ENCODE data around the gene SAMD14. TPM values are rescaled to one million over a fixed set of nuclear protein-coding genes. Genes with fewer than 3 reads are reported as not detected.

SAMD14 gene
- total and polyA plus RNA-seq, 5 donors = 2.4 to 4.0 (median 3.3) TPM

- Histone ChIP-seq H3K9me3 (ENCODE audit: control insufficient read depth, low read length) (no peaks in the 10 kb centered on the region), H3K27me3 (ENCODE audit: control insufficient read depth, insufficient read depth) (no peaks in the 10 kb centered on the region), H3K4me3 (ENCODE audit: low read length) (no peak overlapping the region), H3K27ac (ENCODE audit: low read length) (peak overlapping the region; percentile 81), H3K4me1 (ENCODE audit: control insufficient read depth, insufficient read depth, low read length) (peaks cover 5% of the 10 kb centered on the region)
- intact Hi-C loops (cut with DNase I) = no loop called here
- DNase-seq (peak in 2 of 3 donors; percentile 82 to 84), ATAC-seq (peak; percentile 62 to 75)
- 45% methylated on average over 17 of the region's 17 CpGs for WGBS
Measured at GRCh38 chr17:50101346-50102163, 28.4 kb downstream of the SAMD14 start.

GRCh38 chr17:50100921-50101345 is 29.0 kb downstream of the SAMD14 start:
- intact Hi-C loops (cut with DNase I) = no loop called here
- H3K27ac ChIP-seq (ENCODE audit: low read length) = peak overlapping the region; percentile 78
- 55% methylated on average over 15 of the region's 15 CpGs for WGBS

GRCh38 chr17:50100480-50100883 is 29.5 kb downstream of the SAMD14 start:
- H3K27me3 ChIP-seq (ENCODE audit: control insufficient read depth, insufficient read depth) = no peaks in the 10 kb centered on the region
- WGBS = 70% methylated on average over 5 of the region's 5 CpGs
- no peak for DNase-seq
- ATAC-seq = no peak
- H3K9me3 ChIP-seq (ENCODE audit: control insufficient read depth, low read length) = no peaks in the 10 kb centered on the region
- H3K27ac ChIP-seq (ENCODE audit: low read length) = peak overlapping the region; percentile 78
- intact Hi-C loops (cut with DNase I) = no loop called here
- no peak overlapping the region for H3K4me3 ChIP-seq (ENCODE audit: low read length)
- H3K4me1 ChIP-seq (ENCODE audit: control insufficient read depth, insufficient read depth, low read length) = peaks cover 5% of the 10 kb centered on the region

More at GRCh38 chr17:50100921-50101345, 29.0 kb downstream of the SAMD14 start:
- no peak for DNase-seq
- Histone ChIP-seq H3K4me3 (ENCODE audit: low read length) (no peak overlapping the region), H3K4me1 (ENCODE audit: control insufficient read depth, insufficient read depth, low read length) (peaks cover 5% of the 10 kb centered on the region), H3K9me3 (ENCODE audit: control insufficient read depth, low read length) (no peaks in the 10 kb centered on the region), H3K27me3 (ENCODE audit: control insufficient read depth, insufficient read depth) (no peaks in the 10 kb centered on the region)
- peak; percentile 10 to 20 for ATAC-seq

GRCh38 chr17:50099003-50099402 is 31.0 kb downstream of the SAMD14 start:
- H3K9me3 ChIP-seq (ENCODE audit: control insufficient read depth, low read length) = no peaks in the 10 kb centered on the region

DNA sequence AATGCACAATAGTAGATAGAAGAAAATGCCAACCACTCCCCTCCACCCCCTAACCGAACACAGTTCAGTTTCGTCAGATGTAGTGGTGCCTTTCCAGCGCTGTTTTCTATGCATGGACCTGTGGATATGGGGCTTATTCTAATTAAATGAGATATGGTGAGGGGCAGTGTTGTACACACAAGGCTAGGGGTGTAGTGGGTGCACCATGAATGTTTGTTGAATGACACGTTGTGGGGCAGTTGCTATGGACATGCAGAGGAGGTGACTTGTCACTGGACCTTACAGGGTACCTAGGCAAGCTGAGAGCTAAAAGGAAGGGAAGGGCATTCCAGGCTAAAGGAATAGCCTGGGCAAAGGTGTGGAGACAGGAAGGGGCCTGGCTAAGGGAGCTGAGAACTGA is 31.4 kb downstream of the SAMD14 start:
- no peak for ATAC-seq

More at GRCh38 chr17:50099003-50099402, 31.0 kb downstream of the SAMD14 start:
- H3K27ac ChIP-seq (ENCODE audit: low read length) = peak overlapping the region; percentile 16
- no peak overlapping the region for H3K4me3 ChIP-seq (ENCODE audit: low read length)
- ATAC-seq (no peak), DNase-seq (peak in 1 of 3 donors; percentile 13)
- 57% methylated on average over 5 of the region's 5 CpGs for WGBS
- intact Hi-C loops (cut with DNase I) = loop anchor here (5.0 to 10.0 kb wide), 3 partner anchors 56 to 196 kb away; partner anchors contain the start of gene PPP1R9B (in 1 of the 4)
- peaks cover 5% of the 10 kb centered on the region for H3K4me1 ChIP-seq (ENCODE audit: control insufficient read depth, insufficient read depth, low read length)
- H3K27me3 ChIP-seq (ENCODE audit: control insufficient read depth, insufficient read depth) = no peaks in the 10 kb centered on the region

GRCh38 chr17:50097926-50098325 is 32.0 kb downstream of the SAMD14 start:
- no peak for ATAC-seq
- 69% methylated on average over 4 of the region's 4 CpGs for WGBS
- H3K9me3 ChIP-seq (ENCODE audit: control insufficient read depth, low read length) = no peaks in the 10 kb centered on the region
- no peak overlapping the region for H3K27ac ChIP-seq (ENCODE audit: low read length)
- intact Hi-C loops (cut with DNase I) = loop anchor here (5.0 to 10.0 kb wide), 3 partner anchors 57 to 197 kb away; partner anchors contain the start of gene PPP1R9B (in 1 of the 4)
- DNase-seq = no peak
- H3K4me1 ChIP-seq (ENCODE audit: control insufficient read depth, insufficient read depth, low read length) = peaks cover 5% of the 10 kb centered on the region
- no peaks in the 10 kb centered on the region for H3K27me3 ChIP-seq (ENCODE audit: control insufficient read depth, insufficient read depth)
- no peak overlapping the region for H3K4me3 ChIP-seq (ENCODE audit: low read length)

More for the DNA sequence above, 31.4 kb downstream of the SAMD14 start:
- intact Hi-C loops (cut with DNase I) = loop anchor here (5.0 to 10.0 kb wide), 3 partner anchors 56 to 196 kb away; partner anchors contain the start of gene PPP1R9B (in 1 of the 4)
- no peak overlapping the region for H3K4me3 ChIP-seq (ENCODE audit: low read length)
- WGBS = 81% methylated on average over 4 of the region's 4 CpGs
- H3K9me3 ChIP-seq (ENCODE audit: control insufficient read depth, low read length) = no peaks in the 10 kb centered on the region
- H3K27me3 ChIP-seq (ENCODE audit: control insufficient read depth, insufficient read depth) = no peaks in the 10 kb centered on the region
- peaks cover 5% of the 10 kb centered on the region for H3K4me1 ChIP-seq (ENCODE audit: control insufficient read depth, insufficient read depth, low read length)
- H3K27ac ChIP-seq (ENCODE audit: low read length) = peak overlapping the region; percentile 16
- DNase-seq = no peak

- H3K4me1 ChIP-seq (ENCODE audit: control insufficient read depth, insufficient read depth, low read length) = peaks cover 2% of the 10 kb centered on the region
- intact Hi-C loops (cut with DNase I) = loop anchor here (5.0 to 10.0 kb wide), 3 partner anchors 57 to 197 kb away; partner anchors contain the start of gene PPP1R9B (in 1 of the 4)
- no peaks in the 10 kb centered on the region for H3K27me3 ChIP-seq (ENCODE audit: control insufficient read depth, insufficient read depth)
- peak overlapping the region; percentile 6 for H3K27ac ChIP-seq (ENCODE audit: low read length)
- WGBS = 65% methylated on average over 7 of the region's 7 CpGs
- DNase-seq = peak in 1 of 3 donors; percentile 23
- H3K9me3 ChIP-seq (ENCODE audit: control insufficient read depth, low read length) = no peaks in the 10 kb centered on the region
- no peak overlapping the region for H3K4me3 ChIP-seq (ENCODE audit: low read length)
- no peak for ATAC-seq
Measured at GRCh38 chr17:50097455-50097854, 32.5 kb downstream of the SAMD14 start.

- DNase-seq = peak in 1 of 3 donors; percentile 20
- intact Hi-C loops (cut with DNase I) = loop anchor here (5.0 to 10.0 kb wide), 3 partner anchors 58 to 198 kb away; partner anchors contain the start of gene PPP1R9B (in 1 of the 4)
- no peak for ATAC-seq
- Histone ChIP-seq H3K27ac (ENCODE audit: low read length) (no peak overlapping the region), H3K4me3 (ENCODE audit: low read length) (peak overlapping the region; percentile 55), H3K27me3 (ENCODE audit: control insufficient read depth, insufficient read depth) (no peaks in the 10 kb centered on the region), H3K9me3 (ENCODE audit: control insufficient read depth, low read length) (no peaks in the 10 kb centered on the region), H3K4me1 (ENCODE audit: control insufficient read depth, insufficient read depth, low read length) (peaks cover 2% of the 10 kb centered on the region)
- WGBS = 60% methylated on average over 3 of the region's 3 CpGs
Measured at GRCh38 chr17:50096758-50097157, 33.2 kb downstream of the SAMD14 start.

- peaks cover 2% of the 10 kb centered on the region for H3K4me1 ChIP-seq (ENCODE audit: control insufficient read depth, insufficient read depth, low read length)
- H3K9me3 ChIP-seq (ENCODE audit: control insufficient read depth, low read length) = no peaks in the 10 kb centered on the region
- H3K27me3 ChIP-seq (ENCODE audit: control insufficient read depth, insufficient read depth) = no peaks in the 10 kb centered on the region
- DNase-seq (peak in 1 of 3 donors; percentile 74), ATAC-seq (peak in 1 of 2 donors; percentile 0)
- H3K27ac ChIP-seq (ENCODE audit: low read length) = peak overlapping the region; percentile 40
- peak overlapping the region; percentile 55 for H3K4me3 ChIP-seq (ENCODE audit: low read length)
- intact Hi-C loops (cut with DNase I) = loop anchor here (5.0 to 10.0 kb wide), 3 partner anchors 59 to 199 kb away; partner anchors contain the start of gene PPP1R9B (in 1 of the 4)
- 12% methylated on average over 6 of the region's 6 CpGs for WGBS
Measured at GRCh38 chr17:50096092-50096491, 33.9 kb downstream of the SAMD14 start.

GRCh38 chr17:50095626-50096037 is 34.3 kb downstream of the SAMD14 start:
- ATAC-seq (peak in 1 of 2 donors; percentile 3), DNase-seq (no peak)
- peak overlapping the region; percentile 55 for H3K4me3 ChIP-seq (ENCODE audit: low read length)
- H3K9me3 ChIP-seq (ENCODE audit: control insufficient read depth, low read length) = no peaks in the 10 kb centered on the region
- H3K27ac ChIP-seq (ENCODE audit: low read length) = peak overlapping the region; percentile 40
- under 1% methylated on average over 12 of the region's 12 CpGs for WGBS
- intact Hi-C loops (cut with DNase I) = loop anchor here (5.0 to 10.0 kb wide), 3 partner anchors 59 to 199 kb away; partner anchors contain the start of gene PPP1R9B (in 1 of the 4)
- peaks cover 2% of the 10 kb centered on the region for H3K4me1 ChIP-seq (ENCODE audit: control insufficient read depth, insufficient read depth, low read length)
- no peaks in the 10 kb centered on the region for H3K27me3 ChIP-seq (ENCODE audit: control insufficient read depth, insufficient read depth)
